Lung microvascular endothelial cell (primary cell): ENCODE results near the gene IRS2. TPM values are rescaled to one million over a fixed set of nuclear protein-coding genes. Genes with fewer than 3 reads are reported as not detected.

ENCODE experiments used
- DNase-seq, 2 donors: peaks; one replicate each; pipeline versions ENCODE4 v3.0.0 to v3.0.0-alpha.2; 2010; ENCODE audit warnings: low read depth in 2 of 2
- total RNA-seq: library from RNA; depleted of rRNA; stranded (reverse); fragments of >200 nt; gene quantifications from 2 replicates; pipeline ENCODE4 v1.2.1, GENCODE V29; 2014

Gene IRS2
- total RNA-seq, 1 donor from 2014 or later: 1.4 TPM

DNA sequence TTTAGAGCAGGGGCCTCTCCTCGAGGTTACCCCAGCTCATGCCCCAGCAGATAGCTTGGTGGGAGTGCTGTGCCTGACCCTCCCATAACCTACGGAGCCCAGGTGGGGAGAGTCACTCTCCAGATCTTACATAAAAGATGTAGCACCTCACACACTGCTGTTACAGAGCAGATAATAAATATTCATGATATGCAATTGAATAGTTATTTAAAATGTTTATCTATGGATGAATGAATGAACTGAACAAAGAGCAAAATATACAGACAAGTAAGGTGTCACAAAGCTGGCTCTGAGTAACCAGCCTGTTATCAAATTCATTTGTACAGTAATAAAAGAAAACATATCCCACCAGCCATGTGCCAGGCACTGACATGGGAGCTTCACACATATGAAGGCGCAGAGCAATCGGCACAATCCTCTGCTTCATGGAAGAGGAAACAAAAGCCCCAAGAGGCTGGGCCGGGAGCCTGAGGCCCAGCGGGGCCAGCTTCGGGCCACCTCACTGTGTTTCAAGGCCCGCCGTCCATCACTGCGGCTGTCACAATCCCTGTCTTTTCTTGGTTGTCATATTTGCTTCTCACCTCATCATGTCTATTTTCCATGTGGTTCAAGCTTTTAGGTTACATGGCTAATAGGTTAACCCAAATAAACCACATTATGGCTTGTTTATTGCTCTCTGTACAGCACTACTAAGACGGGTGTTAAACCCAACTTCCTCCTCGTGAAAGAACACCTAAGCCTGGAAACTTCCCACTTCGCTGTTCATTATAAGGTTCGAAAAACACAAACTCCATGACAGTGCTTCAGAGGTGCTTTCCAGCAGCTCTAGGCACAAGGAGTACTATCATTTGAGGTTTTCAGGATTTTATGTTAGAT lies 78.4 kb downstream of the IRS2 start:
- DNase-seq: no peak

DNA sequence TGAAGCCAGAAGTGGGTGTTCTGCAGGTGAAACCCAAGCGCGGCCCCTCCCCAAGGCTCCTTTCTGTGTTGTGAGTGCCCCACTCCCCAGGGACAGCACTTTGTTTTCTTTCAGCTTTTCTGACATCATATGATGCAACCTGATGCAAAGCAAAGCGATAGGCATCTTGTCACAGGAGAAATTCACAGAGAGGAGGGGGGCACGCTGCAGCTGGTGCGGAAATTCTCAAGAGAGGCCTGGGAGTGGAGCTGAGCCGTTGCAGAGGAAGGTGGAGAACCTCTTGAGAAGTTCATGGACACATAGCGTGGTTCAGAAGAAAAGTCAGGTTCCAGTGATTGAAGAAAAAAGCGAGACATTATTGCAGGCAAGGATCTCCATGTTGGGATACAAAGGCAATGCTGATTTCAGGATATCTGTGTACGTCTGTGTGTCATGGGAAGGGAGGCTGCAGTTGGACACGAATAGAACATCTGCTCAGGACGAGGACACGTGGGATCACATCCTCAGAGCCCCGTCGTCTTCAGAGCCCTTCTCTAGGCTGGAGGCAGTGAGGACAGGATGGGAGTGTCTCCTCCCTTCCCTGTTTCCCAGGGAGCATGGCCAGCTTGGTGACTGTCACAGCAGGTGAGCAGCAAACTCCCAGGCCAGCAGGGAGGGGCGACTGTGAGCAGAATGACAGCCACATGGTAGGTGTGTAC lies 79.2 kb downstream of the IRS2 start:
- no peak for DNase-seq

DNA sequence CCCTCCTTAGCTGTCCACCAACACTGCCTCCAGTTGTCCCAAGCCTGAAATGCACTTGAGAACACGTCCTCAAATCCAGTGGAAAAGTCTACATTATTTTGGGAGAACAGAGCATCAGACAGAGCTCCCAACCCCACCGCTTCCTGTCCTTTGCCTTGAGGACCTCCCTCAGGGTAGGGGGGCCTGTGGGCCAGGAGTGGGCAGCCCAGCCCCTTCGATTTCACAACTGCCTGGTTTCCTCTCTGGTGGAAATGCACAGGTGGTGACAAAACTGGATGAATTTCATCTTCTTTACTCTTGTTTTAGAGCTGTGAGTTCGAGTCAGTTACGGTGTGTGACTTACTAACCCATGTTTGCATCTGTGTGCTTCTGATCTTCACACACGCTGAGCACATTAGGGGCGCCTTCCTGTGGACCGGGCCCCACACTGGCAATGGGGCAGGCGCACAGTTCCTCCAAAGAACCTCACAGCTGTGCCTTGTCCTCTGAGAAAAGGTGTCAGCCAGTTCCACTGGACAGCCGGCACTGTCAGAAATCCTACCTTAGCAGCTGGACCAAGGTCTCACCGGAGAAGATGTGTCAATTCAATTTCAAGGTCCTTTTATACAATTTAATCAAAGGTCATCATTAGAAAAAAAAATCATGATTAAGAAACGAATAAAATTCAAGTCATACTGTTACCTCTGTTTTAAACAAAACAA lies 80.2 kb downstream of the IRS2 start:
- no peak for DNase-seq

DNA sequence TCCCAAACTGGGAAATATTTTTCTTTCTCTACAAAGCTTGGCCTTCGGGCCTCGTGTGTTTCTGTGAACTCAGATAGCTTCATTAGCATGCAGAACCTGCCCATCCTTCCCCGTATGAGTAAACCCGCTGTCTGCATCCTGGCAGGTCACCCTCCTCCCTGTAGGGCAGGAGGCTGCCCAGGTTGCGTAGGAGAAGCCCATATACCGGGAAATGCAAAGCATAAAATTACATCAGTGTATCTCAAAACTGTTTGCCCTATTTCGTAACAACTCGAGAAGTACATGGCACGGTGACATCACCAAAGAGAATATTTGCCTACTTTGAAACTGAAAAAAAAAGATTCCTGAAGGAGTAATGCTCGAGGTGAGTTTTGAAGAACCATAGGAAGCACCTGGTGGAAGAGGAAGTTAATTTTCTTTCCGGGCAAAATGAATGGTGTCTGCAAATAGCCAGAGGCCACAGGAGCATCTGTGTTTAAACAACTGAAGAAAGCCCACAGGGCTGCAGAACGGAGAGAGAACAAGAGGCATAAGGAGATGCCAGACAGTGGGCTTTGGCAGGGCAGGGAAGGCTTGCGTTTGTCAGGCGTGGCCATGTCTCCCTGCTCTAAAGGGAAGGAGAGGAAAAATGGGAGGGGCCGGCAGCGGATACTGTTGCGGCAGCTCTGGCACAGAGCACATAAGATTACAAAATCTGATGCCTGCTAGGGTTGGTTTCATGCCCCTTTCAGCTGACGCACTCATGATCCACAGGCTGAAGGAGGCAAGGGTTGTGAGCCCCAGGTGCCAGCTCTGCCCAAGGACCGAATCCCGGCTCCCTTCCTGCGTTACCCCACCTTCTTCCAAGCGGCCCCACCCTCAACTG lies 81.4 kb downstream of the IRS2 start:
- peak in 1 of 2 donors; percentile 3 for DNase-seq

DNA sequence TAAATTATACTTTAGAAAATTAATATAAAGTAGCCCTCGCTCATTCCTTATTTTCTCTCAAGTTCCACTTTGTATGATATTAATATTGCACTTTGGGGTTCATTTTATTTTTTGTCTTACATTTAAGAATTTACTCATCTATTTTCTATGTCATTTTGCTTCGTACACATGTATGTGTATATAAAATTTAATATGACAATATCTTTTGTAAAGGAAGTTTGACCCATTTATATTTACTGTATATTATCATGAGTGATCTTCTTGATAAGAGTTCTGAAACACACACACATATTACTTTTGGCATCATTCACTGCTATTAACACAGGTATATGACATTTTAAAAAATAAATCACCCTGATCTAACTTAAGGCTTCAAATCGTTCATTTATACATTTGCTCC lies 83.1 kb downstream of the IRS2 start:
- no peak for DNase-seq
